Stimulated activated CD4-positive, alpha-beta T cell treated with anti-CD3 and anti-CD28 coated beads, Interleukin-2, amount 100 ng/mL, for 48 hours (primary cell): ENCODE measurements around the gene HEYL.

Experiments
- DNase-seq, 2 donors: peaks; one replicate each; pipeline ENCODE4 v3.0.0-alpha.2; 2020

HEYL gene

DNA sequence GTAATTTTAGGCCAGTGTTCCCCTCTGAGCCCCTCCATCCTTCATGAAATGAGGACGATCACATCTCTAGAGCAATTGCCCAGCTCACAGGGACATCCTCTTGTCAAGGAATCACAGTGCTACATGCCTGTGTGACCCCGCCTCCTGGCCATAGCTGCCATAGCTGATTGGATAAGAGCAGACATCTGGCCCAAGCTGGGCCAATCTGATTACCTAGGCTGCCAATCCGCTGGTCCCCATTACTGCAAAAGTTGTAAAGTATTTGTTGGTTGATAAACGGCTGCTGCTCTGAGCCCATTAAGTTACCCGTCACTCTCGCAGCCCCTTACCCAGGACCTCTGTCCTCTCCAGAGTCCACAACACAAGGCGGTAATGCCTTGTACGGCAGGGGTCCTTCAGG, 24.1 kb upstream of the HEYL start:
- DNase-seq: no peak

- DNase-seq: no peak
These were observed 23.4 kb upstream of the HEYL start for GRCh38 chr1:39662861-39663260.

DNA sequence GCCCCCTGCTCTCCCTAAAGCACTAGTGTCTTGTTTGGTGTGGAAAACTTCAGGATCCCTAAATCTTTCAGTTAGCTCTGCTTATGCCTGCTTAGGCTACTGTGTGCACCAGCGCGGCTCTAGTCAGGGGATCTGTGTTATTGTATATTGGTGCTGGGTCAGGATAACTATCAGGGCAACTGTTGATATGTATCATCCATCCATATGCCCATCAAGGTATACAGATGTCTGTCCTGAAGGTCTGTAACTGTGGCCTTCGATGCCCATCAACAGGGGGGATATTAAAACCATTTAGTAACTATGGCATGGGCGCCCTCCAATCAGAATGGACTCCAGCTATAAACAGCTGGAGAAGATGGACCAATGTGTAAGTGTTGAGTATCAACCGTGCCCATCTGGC, 20.1 kb upstream of the HEYL start:
- DNase-seq: no peak

- no peak for DNase-seq
These were observed 19.7 kb upstream of the HEYL start for GRCh38 chr1:39659110-39659509.

GRCh38 chr1:39657923-39658485, 18.6 kb upstream of the HEYL start:
- peak; percentile 67 to 69 for DNase-seq

DNA sequence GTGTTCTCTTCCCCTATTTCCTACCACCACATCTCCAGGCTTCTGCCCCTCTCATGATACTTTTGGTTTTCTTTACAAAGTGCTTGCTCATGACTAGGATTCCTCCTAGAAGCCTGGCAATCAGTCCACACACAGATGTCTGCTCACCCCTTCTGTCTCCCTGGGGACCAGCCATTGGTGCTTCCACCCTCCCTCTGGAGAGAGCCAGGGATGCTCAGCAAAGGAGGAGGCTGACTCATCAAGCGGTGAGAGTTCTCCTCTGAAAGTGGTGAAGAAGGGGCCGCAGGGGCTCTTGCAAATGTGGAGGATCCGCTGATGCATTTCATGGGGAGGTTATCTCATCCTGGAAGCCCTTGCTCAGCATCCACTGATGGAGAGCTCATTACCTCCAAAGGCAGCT, 18.0 kb upstream of the HEYL start:
- DNase-seq: no peak

GRCh38 chr1:39656391-39656790, 16.9 kb upstream of the HEYL start:
- DNase-seq: no peak

GRCh38 chr1:39655578-39656268, 16.3 kb upstream of the HEYL start:
- DNase-seq: no peak

DNA sequence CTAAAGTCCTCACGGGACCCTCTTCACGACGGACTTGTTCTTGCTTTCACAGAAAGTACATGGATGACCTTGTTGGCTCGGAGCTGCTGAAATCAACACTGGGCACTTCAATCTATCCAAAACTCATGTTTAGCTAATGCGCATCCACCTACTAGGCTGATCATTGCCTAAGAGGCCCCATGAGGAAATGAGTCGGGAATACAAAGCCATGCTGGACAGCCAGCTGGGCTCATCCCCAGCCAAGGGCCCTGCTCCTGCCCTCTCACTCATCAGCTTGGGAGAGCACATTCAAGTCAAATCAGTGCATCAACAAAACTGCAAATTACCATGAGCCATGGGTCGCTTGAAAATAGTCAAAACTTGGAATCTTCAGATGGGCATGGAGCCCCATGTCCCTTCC, 14.8 kb upstream of the HEYL start:
- no peak for DNase-seq

- peak; percentile 70 to 73 for DNase-seq
These were observed 14.1 kb upstream of the HEYL start for GRCh38 chr1:39653546-39654031.

DNA sequence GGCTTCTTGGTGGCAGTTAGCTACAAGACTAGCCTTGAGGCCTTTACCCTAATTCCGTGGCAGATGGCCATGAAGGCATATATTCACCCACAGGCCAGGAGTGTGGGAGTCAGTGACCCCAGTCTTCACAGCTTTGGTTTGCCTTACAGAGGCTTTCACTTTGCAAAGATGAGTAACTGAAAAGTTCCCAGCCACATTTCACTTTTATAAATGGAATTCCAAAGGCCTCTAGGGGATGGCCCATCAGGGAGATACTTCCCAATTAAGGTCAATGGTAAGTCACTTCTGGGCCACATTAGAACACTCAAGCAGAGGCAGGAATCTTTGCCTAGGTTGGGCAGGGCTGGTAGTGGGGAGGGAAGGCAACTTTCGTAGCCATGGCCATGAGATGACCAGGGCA, 13.1 kb upstream of the HEYL start:
- no peak for DNase-seq

DNA sequence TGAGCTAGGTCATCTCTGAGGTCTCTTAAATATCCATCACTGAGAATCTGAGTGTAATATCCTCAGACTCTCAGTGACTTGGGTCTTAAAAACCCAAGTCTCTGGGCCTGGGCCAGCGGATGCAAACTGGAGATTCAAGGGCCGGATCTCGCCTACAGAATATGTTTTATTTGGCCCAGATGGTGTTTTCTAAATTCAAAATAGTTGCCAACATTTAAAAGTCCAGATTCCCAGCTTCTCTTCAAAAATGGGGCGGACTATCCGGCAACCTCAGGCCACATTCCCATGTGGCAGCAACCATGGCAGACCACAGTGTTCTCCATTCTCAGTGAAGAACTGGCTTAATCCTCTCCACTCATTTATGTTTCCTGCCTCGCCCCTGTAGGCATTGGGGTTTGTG, 12.7 kb upstream of the HEYL start:
- no peak for DNase-seq

DNA sequence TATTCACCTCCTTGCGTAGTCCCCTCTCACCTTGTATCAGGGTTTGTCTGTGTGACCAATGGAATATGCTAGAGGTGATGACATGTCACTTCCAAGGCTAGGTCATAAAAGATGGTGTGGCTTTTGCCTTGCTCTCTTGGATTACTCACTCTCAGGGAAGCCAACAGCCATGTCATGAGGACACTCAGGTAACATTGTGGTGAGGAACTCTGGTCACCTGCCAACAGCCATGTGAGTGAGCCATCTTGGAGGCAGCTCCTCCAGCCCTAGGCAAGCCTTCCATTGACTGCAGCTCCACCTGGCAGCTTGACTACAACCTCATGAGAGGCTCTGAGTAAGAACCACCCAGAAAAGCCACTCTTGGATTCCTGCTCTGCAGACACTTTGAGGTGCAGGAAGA, 11.0 kb upstream of the HEYL start:
- DNase-seq: no peak

GRCh38 chr1:39649636-39650185, 10.3 kb upstream of the HEYL start:
- DNase-seq: no peak

DNA sequence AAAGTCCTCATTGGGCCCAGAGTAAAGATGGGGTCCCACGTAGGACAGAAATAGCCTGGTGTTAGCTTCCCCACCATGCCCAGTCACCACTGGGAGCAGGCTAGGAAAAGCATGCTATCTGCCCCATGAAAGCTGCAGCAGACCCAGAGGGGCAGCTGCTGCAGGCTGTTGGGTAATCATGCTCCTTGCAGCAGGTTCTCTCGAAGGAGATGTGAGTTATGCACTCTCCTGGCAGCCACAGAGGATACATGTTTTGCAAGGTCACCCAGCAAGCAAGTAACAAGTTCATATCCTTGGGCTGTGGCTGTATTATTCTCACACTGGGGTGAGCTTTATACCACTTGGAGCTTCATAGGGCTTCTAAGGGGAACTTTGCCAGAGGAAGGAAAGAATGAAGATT, 9.1 kb upstream of the HEYL start:
- no peak for DNase-seq

GRCh38 chr1:39647247-39647646, 7.8 kb upstream of the HEYL start:
- no peak for DNase-seq

DNA sequence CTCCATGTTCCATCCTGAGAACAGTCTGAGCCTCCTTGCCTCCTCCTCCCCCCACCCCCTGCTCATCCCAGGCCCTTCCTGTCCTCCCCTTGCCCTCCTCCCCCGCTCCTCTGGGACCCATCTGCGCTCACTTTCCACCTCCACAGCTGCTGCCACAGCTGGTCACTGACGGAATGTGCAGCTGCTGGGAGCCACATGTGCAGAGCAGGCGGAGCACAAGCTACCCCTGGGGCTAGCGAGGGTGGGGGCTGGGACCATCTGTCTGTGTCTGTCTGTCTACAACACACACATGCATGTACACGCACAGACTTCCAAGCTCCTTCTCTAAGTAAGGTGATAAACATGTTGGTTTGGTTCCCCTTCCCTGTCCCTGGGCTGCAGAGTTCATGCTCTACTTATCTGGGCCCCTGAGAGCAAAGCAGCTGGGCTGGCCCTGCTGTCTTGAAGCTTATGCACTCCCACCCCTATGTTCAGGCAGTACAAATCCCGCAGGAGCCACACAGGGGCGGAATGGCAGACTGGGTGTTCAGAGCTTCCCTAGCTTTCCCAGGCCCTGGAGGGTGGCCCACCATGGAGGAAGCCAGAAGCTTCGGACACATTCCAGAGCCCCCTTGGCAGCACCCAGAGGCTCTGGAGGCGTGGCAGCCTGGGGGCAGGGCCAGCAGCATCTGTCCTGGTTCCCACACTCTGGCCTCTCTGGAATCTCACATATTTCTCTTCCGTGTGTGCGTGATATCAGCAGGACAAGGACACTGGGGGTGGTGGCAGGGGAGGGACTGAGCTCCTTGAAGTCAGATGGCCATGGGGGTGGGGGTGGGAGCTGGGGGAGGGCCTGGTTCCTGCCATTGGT, 7.0 kb upstream of the HEYL start:
- DNase-seq: no peak

DNA sequence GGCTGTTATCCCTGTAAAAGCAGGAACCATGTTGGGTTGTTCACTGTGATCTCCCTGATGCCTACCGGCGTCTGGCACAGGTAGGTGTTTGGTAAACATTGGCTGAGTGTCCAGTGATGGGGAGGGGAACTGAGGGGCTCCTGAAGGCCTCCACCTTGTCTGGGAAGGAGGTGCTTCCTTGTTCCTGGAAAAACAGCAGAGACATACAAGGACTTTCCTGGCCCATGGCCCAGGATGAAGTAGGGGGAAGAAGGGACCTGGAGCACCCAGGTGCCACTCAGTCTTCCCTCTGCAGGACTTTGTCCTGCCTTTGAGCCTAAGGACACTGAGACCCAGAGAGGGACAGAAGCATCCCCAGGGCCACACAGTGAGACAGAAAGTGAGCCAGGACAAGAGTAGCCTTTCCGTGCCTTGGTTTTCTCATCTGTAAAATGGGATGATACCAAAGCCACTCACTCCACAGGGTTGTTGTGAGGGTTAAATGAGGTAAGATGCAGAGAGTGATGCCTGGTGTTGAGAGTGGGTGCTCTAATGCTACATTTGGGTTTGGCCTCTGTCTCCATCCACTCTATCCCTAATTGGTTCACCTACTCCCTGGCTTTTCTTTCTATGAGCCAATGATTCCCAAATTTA, 6.1 kb upstream of the HEYL start:
- no peak for DNase-seq

- DNase-seq: no peak
These were observed 4.3 kb upstream of the HEYL start for GRCh38 chr1:39643705-39644104.

GRCh38 chr1:39642796-39643195, 3.4 kb upstream of the HEYL start:
- DNase-seq: no peak

DNA sequence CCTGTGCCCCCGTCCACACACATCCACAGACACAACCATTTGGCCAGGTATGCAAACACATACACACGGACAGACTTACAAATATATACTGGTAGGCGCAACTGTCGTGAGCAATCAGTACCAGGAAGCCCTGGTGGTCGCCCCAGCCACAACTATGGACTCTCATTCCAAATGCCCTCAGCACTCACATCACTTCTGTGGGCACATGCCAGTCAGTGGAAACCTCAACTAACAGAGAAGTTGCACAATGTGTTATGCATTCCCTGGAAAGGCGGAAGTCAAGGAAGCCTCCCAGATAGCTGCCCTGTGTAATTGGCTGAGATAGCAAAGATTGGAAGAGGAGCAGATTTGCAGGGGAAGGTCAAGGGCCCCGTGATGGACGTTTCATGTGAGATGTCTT, 1.4 kb upstream of the HEYL start:
- DNase-seq: no peak

- no peak for DNase-seq
These were observed 508 bp downstream of the HEYL start for GRCh38 chr1:39638965-39639304.

- no peak for DNase-seq
These were observed 2.1 kb downstream of the HEYL start for GRCh38 chr1:39637361-39637760.

GRCh38 chr1:39635871-39636210, 3.6 kb downstream of the HEYL start:
- no peak for DNase-seq
